Natural killer cell treated with Interleukin-12 subunit alpha and Interleukin-12 subunit beta and Interleukin-15 and Interleukin-18, amount 100 ng/mL, for 72 hours (primary cell): ENCODE results near the gene AGER. TPM values are rescaled to one million over a fixed set of nuclear protein-coding genes. Genes with fewer than 3 reads are reported as not detected.
"Not testable (repeated sequence)": the region's sequence is repeated elsewhere in the genome, so short reads cannot be mapped to it uniquely, and the experiment has no call there.

ENCODE experiments used
- ATAC-seq, 2 donors: fragments of 150-1000 bp; cut with Tn5 transposase in 1 of 2; sonication (Bioruptor Pico), chemical (Tn5 transposase) in 1 of 2; 2 replicates each; pipeline ENCODE4 v1.10.0; 2021
- DNase-seq: peaks from one replicate; pipeline ENCODE4 v3.0.0; 2022; ENCODE audit warnings: low spot score
- H3K27ac Mint-ChIP-seq, 2 donors: 1 replicate in 1 of 2; 2 replicates in 1 of 2; pipeline ENCODE4 v1.8.0; 2022; ENCODE audit warnings: mixed read lengths in 2 of 2, mild to moderate bottlenecking in 1 of 2, moderate library complexity in 1 of 2
- H3K27me3 Mint-ChIP-seq, 2 donors: 1 replicate in 1 of 2; 2 replicates in 1 of 2; pipeline ENCODE4 v1.8.0; 2022; ENCODE audit warnings: mixed read lengths in 2 of 2
- H3K36me3 Mint-ChIP-seq: one replicate; pipeline ENCODE4 v1.8.0; 2022; ENCODE audit warnings: mixed read lengths
- H3K4me1 Mint-ChIP-seq, 2 donors: 1 replicate in 1 of 2; 2 replicates in 1 of 2; pipeline ENCODE4 v1.8.0; 2022; ENCODE audit warnings: low read depth in 2 of 2, mixed read lengths in 2 of 2, mild to moderate bottlenecking in 1 of 2
- H3K4me3 Mint-ChIP-seq: one replicate; pipeline ENCODE4 v1.8.0; 2022; ENCODE audit warnings: mixed read lengths
- H3K9me3 Mint-ChIP-seq: 2 replicates; pipeline ENCODE4 v1.8.0; 2022; ENCODE audit warnings: mixed read lengths
- total RNA-seq, 2 donors: library from RNA; stranded (reverse); gene quantifications; one replicate each; pipeline ENCODE4 v1.2.3, GENCODE V29; 2022

Gene AGER
- total RNA-seq, 2 donors from 2014 or later = 15.0 to 29.7 TPM

- H3K4me3 Mint-ChIP-seq, H3K9me3 Mint-ChIP-seq, H3K27me3 Mint-ChIP-seq, H3K36me3 Mint-ChIP-seq, DNase-seq, H3K27ac Mint-ChIP-seq, ATAC-seq: not testable (repeated sequence)
- H3K4me1 Mint-ChIP-seq = peaks cover 0 to 13% of the 10 kb centered on the region in 2 donors
Observed at GRCh38 chr6:32211432-32211831, 27.4 kb upstream of the AGER start.

DNA sequence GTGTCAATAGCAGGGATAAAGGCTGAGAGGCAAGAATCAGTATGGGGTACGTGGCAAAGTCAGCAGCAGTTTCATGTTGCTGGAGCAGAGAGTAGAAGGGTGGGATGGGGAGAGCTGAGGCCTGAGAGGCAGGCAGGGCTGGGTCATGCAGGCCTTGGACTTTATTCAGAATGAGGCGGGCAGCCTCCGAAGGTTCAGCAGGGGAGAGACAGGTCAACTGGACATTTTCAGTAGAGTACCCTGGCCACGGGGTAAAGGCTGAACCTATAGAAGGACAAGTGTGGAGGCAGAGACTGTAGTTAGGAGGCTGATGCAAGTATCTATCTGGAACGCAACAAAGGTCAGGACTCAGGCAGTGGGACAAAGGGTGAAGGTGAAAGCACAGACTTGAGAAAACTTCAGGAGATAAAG is 26.1 kb upstream of the AGER start:
- no peak overlapping the region for H3K4me3 Mint-ChIP-seq
- no peaks in the 10 kb centered on the region for H3K9me3 Mint-ChIP-seq
- no peak for ATAC-seq
- H3K27ac Mint-ChIP-seq = peak overlapping the region in 1 of 2 donors; percentile 21
- H3K36me3 Mint-ChIP-seq = no peaks in the 10 kb centered on the region
- H3K4me1 Mint-ChIP-seq = peaks cover 0 to 9% of the 10 kb centered on the region in 2 donors
- no peaks in the 10 kb centered on the region for H3K27me3 Mint-ChIP-seq
- DNase-seq = peak; percentile 8

DNA sequence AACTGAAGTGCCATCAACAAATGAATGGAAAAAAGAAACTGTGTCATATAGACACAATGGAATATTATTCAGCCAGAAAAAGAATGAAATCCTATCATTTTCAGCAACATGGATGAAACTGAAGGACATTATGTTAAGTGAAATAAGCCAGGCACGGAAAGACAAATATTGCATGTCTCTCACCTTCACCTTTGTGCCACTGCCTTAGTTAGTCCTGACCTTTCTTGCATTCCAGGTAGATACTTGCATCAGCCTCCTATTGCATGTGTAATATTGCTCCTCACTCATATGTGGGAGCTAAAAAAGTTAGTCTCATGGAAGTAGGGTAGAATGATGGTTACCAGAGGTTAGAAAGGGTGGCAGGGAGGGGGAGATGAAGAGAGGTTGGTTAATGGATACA is 24.9 kb upstream of the AGER start:
- H3K27ac Mint-ChIP-seq = peak overlapping the region in 1 of 2 donors; percentile 14

DNA sequence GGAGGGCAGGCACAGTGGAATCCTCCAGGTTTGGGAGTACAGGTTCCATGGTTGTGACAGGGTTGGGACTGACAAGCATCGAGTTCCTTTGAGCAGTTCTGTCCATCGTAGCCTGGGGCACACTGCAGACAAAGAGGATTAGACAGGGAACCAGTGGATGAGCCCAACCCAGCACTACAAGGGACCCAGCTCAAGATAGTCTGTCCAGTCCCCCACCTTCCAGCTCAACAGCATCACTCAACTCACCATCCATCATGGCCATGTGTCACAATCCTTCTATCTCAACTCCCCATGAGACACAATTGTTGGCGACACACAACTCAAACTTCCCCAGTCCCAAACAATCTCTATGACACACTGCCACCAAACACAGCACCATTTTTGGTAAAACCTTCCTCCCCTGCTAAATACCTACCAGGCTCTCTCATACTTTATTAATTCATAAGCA is 20.2 kb upstream of the AGER start:
- Mint-ChIP-seq H3K27ac (no peak overlapping the region), H3K27me3 (peaks cover 6% of the 10 kb centered on the region in 2 donors), H3K36me3 (no peaks in the 10 kb centered on the region), H3K4me3 (no peak overlapping the region), H3K9me3 (no peaks in the 10 kb centered on the region), H3K4me1 (no peaks in the 10 kb centered on the region)
- ATAC-seq (no peak), DNase-seq (peak; percentile 38)

More for the DNA sequence above, 24.9 kb upstream of the AGER start:
- H3K9me3 Mint-ChIP-seq = no peaks in the 10 kb centered on the region
- H3K4me1 Mint-ChIP-seq = peaks cover 0 to 9% of the 10 kb centered on the region in 2 donors
- no peak for ATAC-seq
- peaks cover 4 to 6% of the 10 kb centered on the region in 2 donors for H3K27me3 Mint-ChIP-seq
- H3K36me3 Mint-ChIP-seq = no peaks in the 10 kb centered on the region
- no peak overlapping the region for H3K4me3 Mint-ChIP-seq
- no peak for DNase-seq

DNA sequence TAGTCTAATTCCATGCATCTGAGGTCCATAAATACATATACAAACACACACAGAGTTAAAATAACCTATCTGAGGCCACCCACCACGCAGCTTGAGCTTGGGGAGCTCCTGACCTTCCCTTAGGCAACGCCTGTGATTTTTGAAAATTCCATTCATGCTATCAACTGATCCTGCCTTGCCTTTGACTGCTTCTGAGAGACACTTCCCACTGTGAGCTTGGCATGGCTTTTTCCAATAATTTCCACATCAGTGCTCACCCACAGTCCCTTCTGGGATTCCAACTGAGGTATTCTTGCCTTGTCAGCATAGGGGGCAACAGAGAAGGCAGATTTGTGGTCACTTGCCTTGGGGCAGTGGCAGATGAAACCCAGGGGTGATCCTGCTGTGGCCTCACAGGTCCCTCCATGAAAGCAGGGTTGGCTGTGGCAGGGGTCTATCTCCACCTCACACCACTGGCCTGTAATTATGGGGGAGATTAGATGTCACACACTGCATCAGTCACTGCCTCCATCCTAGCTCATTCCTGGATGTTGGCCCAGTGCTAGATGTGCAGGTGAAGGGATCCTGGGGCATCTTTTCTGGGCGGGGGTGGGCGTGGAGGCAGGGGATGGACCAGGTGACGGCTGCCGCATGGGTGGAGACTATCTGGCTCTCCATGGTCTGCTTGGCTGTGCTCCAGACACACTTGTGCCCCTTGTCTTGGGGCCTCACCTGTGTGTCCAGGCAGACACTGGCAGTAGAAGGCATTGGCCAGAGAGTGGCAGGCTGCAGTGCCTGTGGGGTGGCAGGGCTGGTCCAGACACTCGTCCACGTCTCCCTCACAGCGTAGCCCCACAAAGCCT is 19.6 kb upstream of the AGER start:
- ATAC-seq = no peak

DNA sequence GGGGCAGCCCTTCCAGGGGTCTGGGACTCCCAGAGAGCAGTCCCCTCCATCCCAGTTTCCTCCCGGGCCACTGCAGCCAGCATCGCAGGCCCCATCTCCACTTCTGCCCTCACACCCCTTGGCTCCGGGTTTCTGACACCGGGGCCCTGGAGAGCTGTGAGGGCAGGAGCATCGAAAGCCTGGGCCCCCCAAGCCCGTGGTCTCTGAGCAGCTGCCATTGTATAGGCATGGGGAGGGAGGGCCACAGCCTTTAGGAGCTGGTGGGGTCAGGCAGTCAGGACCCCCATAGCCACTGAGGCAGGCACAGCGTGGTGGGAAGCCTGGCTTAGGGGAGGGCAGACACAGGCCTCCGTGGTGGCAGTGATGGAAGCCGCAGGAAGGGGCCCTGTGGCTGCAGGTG is 18.1 kb upstream of the AGER start:
- Mint-ChIP-seq H3K4me3 (no peak overlapping the region), H3K4me1 (peaks cover under 1% of the 10 kb centered on the region in 2 donors), H3K9me3 (no peaks in the 10 kb centered on the region), H3K36me3 (no peaks in the 10 kb centered on the region), H3K27ac (no peak overlapping the region), H3K27me3 (peaks cover 6% of the 10 kb centered on the region in 2 donors)
- ATAC-seq (no peak), DNase-seq (peak; percentile 50)

More for the DNA sequence above, 19.6 kb upstream of the AGER start:
- no peak for DNase-seq
- Mint-ChIP-seq H3K4me3 (no peak overlapping the region), H3K27ac (no peak overlapping the region), H3K9me3 (no peaks in the 10 kb centered on the region), H3K36me3 (no peaks in the 10 kb centered on the region), H3K27me3 (peaks cover 6% of the 10 kb centered on the region in 2 donors), H3K4me1 (no peaks in the 10 kb centered on the region)

GRCh38 chr6:32200711-32201475 is 16.8 kb upstream of the AGER start:
- Mint-ChIP-seq H3K9me3 (no peaks in the 10 kb centered on the region), H3K4me1 (peaks cover 8 to 12% of the 10 kb centered on the region in 2 donors), H3K4me3 (no peak overlapping the region), H3K27me3 (peaks cover 6% of the 10 kb centered on the region in 2 donors), H3K36me3 (no peaks in the 10 kb centered on the region), H3K27ac (no peak overlapping the region)
- ATAC-seq (no peak), DNase-seq (peak; percentile 32)

DNA sequence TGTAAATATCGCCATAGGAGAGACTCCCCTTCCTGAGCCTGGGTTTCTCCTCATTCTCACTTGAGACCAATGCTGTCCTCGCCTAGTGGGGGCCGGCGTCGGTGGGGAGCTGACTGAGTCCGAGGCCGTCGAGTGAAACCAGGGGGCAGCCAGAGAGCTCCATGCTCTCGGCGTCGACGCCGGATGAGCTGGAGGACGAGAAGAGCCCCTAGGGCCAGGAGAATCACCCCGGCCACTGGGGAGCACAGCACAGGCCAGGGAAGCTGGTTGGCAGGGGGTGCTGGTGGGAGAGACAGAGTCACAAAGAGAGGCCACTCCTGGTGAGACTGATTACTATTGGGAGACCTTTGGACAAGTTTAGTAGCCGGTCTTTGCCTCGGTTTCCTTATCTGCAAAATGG is 14.8 kb upstream of the AGER start:
- no peak overlapping the region for H3K4me3 Mint-ChIP-seq
- H3K27ac Mint-ChIP-seq = peak overlapping the region in 1 of 2 donors; percentile 39
- no peaks in the 10 kb centered on the region for H3K36me3 Mint-ChIP-seq
- peaks cover 0 to 2% of the 10 kb centered on the region in 2 donors for H3K27me3 Mint-ChIP-seq
- no peaks in the 10 kb centered on the region for H3K9me3 Mint-ChIP-seq
- peak; percentile 49 for DNase-seq
- peaks cover 25% of the 10 kb centered on the region in 2 donors for H3K4me1 Mint-ChIP-seq
- no peak for ATAC-seq

- Mint-ChIP-seq H3K9me3 (no peaks in the 10 kb centered on the region), H3K27me3 (no peaks in the 10 kb centered on the region), H3K4me1 (peaks cover 30% of the 10 kb centered on the region in 2 donors), H3K27ac (peak overlapping the region in 1 of 2 donors; percentile 39), H3K4me3 (no peak overlapping the region), H3K36me3 (no peaks in the 10 kb centered on the region)
- peak; percentile 16 for DNase-seq
- ATAC-seq = no peak
Observed at GRCh38 chr6:32198345-32198696, 14.3 kb upstream of the AGER start.

DNA sequence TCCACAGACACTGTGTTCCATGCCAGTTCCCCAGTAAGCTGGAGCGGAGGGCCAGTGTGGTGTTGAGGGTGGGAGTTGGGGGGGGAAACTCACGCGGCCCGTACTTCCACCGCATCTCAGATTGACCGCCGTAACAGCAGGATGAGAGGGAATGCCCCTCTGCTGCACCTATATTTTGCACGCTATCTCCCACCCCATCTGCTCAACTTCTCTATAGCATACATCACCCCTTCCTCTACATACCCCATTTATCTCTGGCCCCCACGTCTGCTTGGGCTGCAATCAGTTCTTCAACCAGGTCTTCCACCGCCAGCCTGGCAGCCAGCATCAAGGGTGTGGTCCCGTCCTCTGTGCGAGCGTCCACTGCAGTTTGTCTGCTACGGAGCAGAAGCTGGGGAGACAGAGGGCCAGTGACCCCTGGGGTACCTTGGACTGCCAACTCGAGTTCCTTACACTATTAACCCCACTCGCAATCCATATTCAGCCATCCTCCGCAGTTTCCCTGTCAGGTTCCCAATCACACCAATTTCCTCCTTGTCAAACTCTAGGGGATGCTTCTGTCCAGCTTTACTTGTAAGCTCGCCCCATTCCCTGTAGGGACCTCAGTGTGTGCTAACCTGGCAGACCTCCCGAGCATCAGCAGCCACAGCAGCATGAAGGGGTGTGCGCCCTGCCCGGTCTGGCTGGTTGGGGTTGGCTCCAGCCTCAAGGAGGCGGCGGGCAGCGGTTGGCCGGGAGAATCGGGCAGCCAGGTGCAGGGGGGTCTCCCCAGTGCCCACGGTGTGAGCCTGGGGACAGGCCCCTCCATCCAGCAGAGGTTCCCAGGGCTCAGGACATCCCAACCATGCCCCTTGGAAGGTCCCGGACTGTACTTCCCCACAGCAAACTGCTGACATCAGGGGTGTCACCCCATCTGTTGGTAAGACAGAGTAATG is 12.9 kb upstream of the AGER start:
- Mint-ChIP-seq H3K9me3 (no peaks in the 10 kb centered on the region), H3K27me3 (no peaks in the 10 kb centered on the region), H3K27ac (peak overlapping the region; percentile 96 to 98), H3K4me3 (peak overlapping the region; percentile 91), H3K4me1 (peaks cover 37 to 38% of the 10 kb centered on the region in 2 donors), H3K36me3 (no peaks in the 10 kb centered on the region)
- ATAC-seq = no peak
- DNase-seq = peak; percentile 49

GRCh38 chr6:32195902-32196681 is 12.0 kb upstream of the AGER start:
- no peaks in the 10 kb centered on the region for H3K27me3 Mint-ChIP-seq
- H3K27ac Mint-ChIP-seq = peak overlapping the region; percentile 96 to 98
- DNase-seq (peak; percentile 85), ATAC-seq (peak; percentile 0 to 2)
- peaks cover 44 to 46% of the 10 kb centered on the region in 2 donors for H3K4me1 Mint-ChIP-seq
- H3K36me3 Mint-ChIP-seq = no peaks in the 10 kb centered on the region
- no peaks in the 10 kb centered on the region for H3K9me3 Mint-ChIP-seq
- peak overlapping the region; percentile 91 for H3K4me3 Mint-ChIP-seq

GRCh38 chr6:32195652-32195901 is 11.5 kb upstream of the AGER start:
- no peaks in the 10 kb centered on the region for H3K36me3 Mint-ChIP-seq
- peak overlapping the region; percentile 91 for H3K4me3 Mint-ChIP-seq
- no peaks in the 10 kb centered on the region for H3K27me3 Mint-ChIP-seq
- H3K9me3 Mint-ChIP-seq = no peaks in the 10 kb centered on the region
- ATAC-seq (peak; percentile 92 to 94), DNase-seq (peak; percentile 100)
- peaks cover 48% of the 10 kb centered on the region in 2 donors for H3K4me1 Mint-ChIP-seq
- peak overlapping the region; percentile 96 to 98 for H3K27ac Mint-ChIP-seq
